HEK293T (cell line): ENCODE data around the gene CNTN5.

ENCODE experiments used
- BHLHE40 ChIP-seq: fragments of 450-650 bp; IDR thresholded peaks from 2 replicates; pipeline ENCODE4 v1.6.1; 2016; ENCODE audit warnings: mild to moderate bottlenecking, moderate library complexity, borderline replicate concordance
- ELF4 ChIP-seq: fragments of 450-650 bp; IDR thresholded peaks from 2 replicates; pipeline ENCODE4 v1.6.1; 2017; ENCODE audit warnings: antibody characterized with exemption
- FOXA1 ChIP-seq: fragments of 450-650 bp; IDR thresholded peaks from 2 replicates; pipeline ENCODE4 v1.6.1; 2016; ENCODE audit warnings: mild to moderate bottlenecking
- L3MBTL2 ChIP-seq: fragments of 450-650 bp; conservative IDR thresholded peaks from 2 replicates; pipeline ENCODE4 v1.6.1; 2016; ENCODE audit warnings: mild to moderate bottlenecking
- LEF1 ChIP-seq: fragments of 450-650 bp; IDR thresholded peaks from 2 replicates; pipeline ENCODE4 v1.6.1; 2017; ENCODE audit warnings: mild to moderate bottlenecking, borderline replicate concordance
- NFRKB ChIP-seq: fragments of 450-650 bp; IDR thresholded peaks from 2 replicates; pipeline ENCODE4 v1.6.1; 2016; ENCODE audit warnings: mild to moderate bottlenecking, moderate library complexity
- SUZ12 ChIP-seq: fragments of 450-650 bp; IDR thresholded peaks from 2 replicates; pipeline ENCODE4 v1.6.1; 2016; ENCODE audit warnings: mild to moderate bottlenecking
- TARDBP ChIP-seq: fragments of 450-650 bp; IDR thresholded peaks from 2 replicates; pipeline ENCODE4 v1.6.1; 2016
- ZNF384 ChIP-seq: fragments of 450-650 bp; IDR thresholded peaks from 2 replicates; pipeline ENCODE4 v1.6.1; 2016
- TF ChIP-seq, protein P1 (sequence below): fragments of 450-650 bp; IDR thresholded peaks from 2 replicates; pipeline ENCODE4 v1.6.1; 2016

DNA sequence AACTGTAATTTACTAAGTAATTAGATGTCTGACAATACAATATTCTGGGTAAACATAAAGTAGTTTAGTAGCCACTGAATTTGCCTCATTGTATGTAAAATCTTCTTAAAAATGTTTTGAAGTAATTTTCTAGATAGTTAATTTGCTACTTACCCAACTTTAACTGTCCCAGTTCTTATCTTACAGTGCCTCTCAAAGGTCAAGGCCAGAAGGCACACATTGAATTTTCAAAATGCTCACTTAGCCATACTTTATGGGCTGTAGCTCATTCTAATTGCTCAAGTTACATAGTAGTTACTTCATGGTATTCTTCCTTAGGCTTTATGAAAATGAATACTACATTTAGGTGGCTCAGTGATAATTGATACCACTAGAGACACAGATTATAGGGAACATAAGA is 666.6 kb downstream of the CNTN5 start:
- no peak for TF ChIP-seq SUZ12
- TF ChIP-seq FOXA1, result no peak
- TF ChIP-seq BHLHE40, result no peak
- TF ChIP-seq TARDBP, result no peak
- TF ChIP-seq LEF1, result no peak
- TF ChIP-seq, protein P1, sequence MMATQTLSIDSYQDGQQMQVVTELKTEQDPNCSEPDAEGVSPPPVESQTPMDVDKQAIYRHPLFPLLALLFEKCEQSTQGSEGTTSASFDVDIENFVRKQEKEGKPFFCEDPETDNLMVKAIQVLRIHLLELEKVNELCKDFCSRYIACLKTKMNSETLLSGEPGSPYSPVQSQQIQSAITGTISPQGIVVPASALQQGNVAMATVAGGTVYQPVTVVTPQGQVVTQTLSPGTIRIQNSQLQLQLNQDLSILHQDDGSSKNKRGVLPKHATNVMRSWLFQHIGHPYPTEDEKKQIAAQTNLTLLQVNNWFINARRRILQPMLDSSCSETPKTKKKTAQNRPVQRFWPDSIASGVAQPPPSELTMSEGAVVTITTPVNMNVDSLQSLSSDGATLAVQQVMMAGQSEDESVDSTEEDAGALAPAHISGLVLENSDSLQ, result no peak
- no peak for TF ChIP-seq L3MBTL2
- no peak for TF ChIP-seq ELF4
- no peak for TF ChIP-seq ZNF384
- TF ChIP-seq NFRKB, result no peak
